Panc1 (cell line): Measurements from ENCODE around the gene DCC.

ENCODE experiments used
- CTCF ChIP-seq: fragments of 450-650 bp; IDR thresholded peaks from 2 replicates; pipeline ENCODE4 v1.5.1; 2017; ENCODE audit warnings: mild to moderate bottlenecking
- POLR2AphosphoS5 ChIP-seq: IDR thresholded peaks from 2 replicates; pipeline ENCODE4 v1.6.1; 2012; ENCODE audit warnings: mild to moderate bottlenecking, low read depth, low read length, moderate library complexity
- REST ChIP-seq, 2 experiments: IDR thresholded peaks; 2 replicates each; pipeline ENCODE4 v1.6.1; 2011 to 2012; ENCODE audit warnings: low read depth in 2 of 2, control low read depth in 1 of 2, low read length in 1 of 2, mild to moderate bottlenecking in 1 of 2, moderate library complexity in 1 of 2; ENCODE audit not compliant: insufficient read depth in 1 of 2

- TF ChIP-seq POLR2AphosphoS5 = no peak
- no peak for TF ChIP-seq CTCF
- no peak for TF ChIP-seq REST (IDR thresholded peaks at IDR 0.05; ENCODE audit: insufficient read depth in 1 of 2, low read depth in 2 of 2, low read length in 1 of 2)
Measured at GRCh38 chr18:52722904-52723303, 382.9 kb downstream of the DCC start.
